Nephron (organoid): ENCODE measurements around the gene ZMYM4.
"Not testable (repeated sequence)": the region's sequence is repeated elsewhere in the genome, so short reads cannot be mapped to it uniquely, and the experiment has no call there.

Experiments
- H3K27ac Mint-ChIP-seq, 3 experiments: 2 replicates each; pipeline ENCODE4 v1.8.0; 2020; ENCODE audit warnings: mixed read lengths in 3 of 3, mild to moderate bottlenecking in 2 of 3, moderate library complexity in 1 of 3
- H3K27me3 Mint-ChIP-seq: 2 replicates; pipeline ENCODE4 v1.8.0; 2021; ENCODE audit warnings: low read depth, mild to moderate bottlenecking, moderate library complexity, mixed read lengths
- H3K36me3 Mint-ChIP-seq: 2 replicates; pipeline ENCODE4 v1.8.0; 2020; ENCODE audit warnings: low read depth, mixed read lengths
- H3K4me1 Mint-ChIP-seq: 2 replicates; pipeline ENCODE4 v1.8.0; 2020; ENCODE audit warnings: mixed read lengths
- H3K4me3 Mint-ChIP-seq, 3 experiments: 2 replicates each; pipeline ENCODE4 v1.8.0; 2020; ENCODE audit warnings: mild to moderate bottlenecking in 3 of 3, mixed read lengths in 3 of 3, moderate library complexity in 2 of 3
- H3K9me3 Mint-ChIP-seq: 2 replicates; pipeline ENCODE4 v1.8.0; 2020; ENCODE audit warnings: mixed read lengths
- CTCF ChIP-seq, 3 experiments: fragments of 200-600 bp; sonication (generic); IDR thresholded peaks; one replicate each; pipeline ENCODE4 v1.5.0; 2021; ENCODE audit warnings: antibody characterized with exemption in 3 of 3; ENCODE audit not compliant: unreplicated experiment in 3 of 3

Gene ZMYM4

GRCh38 chr1:35319988-35320713 is 51.6 kb downstream of the ZMYM4 start:
- TF ChIP-seq CTCF (IDR thresholded peaks at IDR 0.05; ENCODE audit: unreplicated experiment in 3 of 3), result no peak
- Mint-ChIP-seq H3K4me1 (peaks cover 16% of the 10 kb centered on the region), H3K36me3 (peaks cover 49% of the 10 kb centered on the region)

GRCh38 chr1:35320937-35321336 is 52.4 kb downstream of the ZMYM4 start:
- Mint-ChIP-seq H3K4me3 (no peak overlapping the region), H3K4me1 (peaks cover 18% of the 10 kb centered on the region), H3K36me3 (peaks cover 49% of the 10 kb centered on the region), H3K9me3 (no peaks in the 10 kb centered on the region), H3K27ac (peak overlapping the region in 1 of 3 experiments; percentile 3), H3K27me3 (no peaks in the 10 kb centered on the region)
- TF ChIP-seq CTCF (IDR thresholded peaks at IDR 0.05; ENCODE audit: unreplicated experiment in 3 of 3), result no peak

More at GRCh38 chr1:35319988-35320713, 51.6 kb downstream of the ZMYM4 start:
- Mint-ChIP-seq H3K27me3 (no peaks in the 10 kb centered on the region), H3K9me3 (no peaks in the 10 kb centered on the region), H3K27ac (peak overlapping the region in 2 of 3 experiments; percentile 8 to 51), H3K4me3 (no peak overlapping the region)

DNA sequence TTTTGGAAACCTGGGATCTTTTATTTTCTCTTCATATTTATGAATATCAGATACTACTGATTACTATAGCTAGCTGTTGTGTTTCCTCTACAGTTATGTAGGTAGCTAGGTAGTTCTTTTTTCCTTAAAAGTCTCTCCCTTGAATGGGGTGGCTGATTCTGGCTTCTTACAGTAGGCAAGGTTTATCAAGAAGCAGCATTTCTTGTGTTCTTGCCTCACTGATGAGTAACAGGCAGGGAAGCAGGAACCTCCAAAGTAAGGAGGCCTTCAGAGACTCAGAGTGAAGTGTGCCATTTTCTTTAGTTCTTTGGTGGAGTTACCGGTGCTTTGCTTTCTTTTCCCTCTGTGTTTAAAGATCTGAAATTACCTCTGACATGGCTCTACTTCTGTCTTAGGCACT is 56.0 kb downstream of the ZMYM4 start:
- no peak overlapping the region for H3K4me3 Mint-ChIP-seq
- peak overlapping the region; percentile 53 to 81 (median 67) for H3K27ac Mint-ChIP-seq
- no peaks in the 10 kb centered on the region for H3K27me3 Mint-ChIP-seq
- H3K9me3 Mint-ChIP-seq, result no peaks in the 10 kb centered on the region
- H3K4me1 Mint-ChIP-seq, result peaks cover 18% of the 10 kb centered on the region
- H3K36me3 Mint-ChIP-seq, result peaks cover 50% of the 10 kb centered on the region
- TF ChIP-seq CTCF (IDR thresholded peaks at IDR 0.05; ENCODE audit: unreplicated experiment in 3 of 3), result no peak

GRCh38 chr1:35326246-35326866 is 57.8 kb downstream of the ZMYM4 start:
- Mint-ChIP-seq H3K27me3 (no peaks in the 10 kb centered on the region), H3K4me3 (no peak overlapping the region), H3K4me1 (peaks cover 10% of the 10 kb centered on the region), H3K27ac (no peak overlapping the region), H3K36me3 (peaks cover 46% of the 10 kb centered on the region), H3K9me3 (no peaks in the 10 kb centered on the region)
- TF ChIP-seq CTCF (IDR thresholded peaks at IDR 0.05; ENCODE audit: unreplicated experiment in 3 of 3), result no peak

DNA sequence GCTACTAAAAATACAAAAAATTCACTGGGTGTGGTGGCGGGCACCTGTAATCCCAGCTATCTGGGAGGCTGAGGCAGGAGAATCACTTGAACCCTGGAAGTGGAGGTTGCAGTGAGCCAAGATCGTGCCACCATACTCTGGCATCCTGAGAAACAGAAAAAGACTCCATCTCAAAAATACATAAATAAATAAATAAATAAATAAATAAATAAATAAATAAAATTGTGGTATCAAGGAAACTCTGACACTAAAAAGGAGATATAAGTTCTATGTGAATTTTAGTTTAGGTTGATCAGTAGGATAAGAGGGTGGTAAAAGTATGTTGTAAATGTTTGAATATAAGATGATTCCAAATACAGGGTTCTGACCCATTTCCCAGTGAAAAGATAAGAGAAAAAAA is 63.1 kb downstream of the ZMYM4 start:
- H3K4me3 Mint-ChIP-seq, H3K4me1 Mint-ChIP-seq, H3K27me3 Mint-ChIP-seq, H3K9me3 Mint-ChIP-seq, H3K27ac Mint-ChIP-seq: not testable (repeated sequence)
- H3K36me3 Mint-ChIP-seq, result peaks cover 45% of the 10 kb centered on the region

- Mint-ChIP-seq H3K9me3 (no peaks in the 10 kb centered on the region), H3K27me3 (no peaks in the 10 kb centered on the region)
Observed at GRCh38 chr1:35334485-35334884, 66.0 kb downstream of the ZMYM4 start.

More at GRCh38 chr1:35334485-35334884, 66.0 kb downstream of the ZMYM4 start:
- no peak for TF ChIP-seq CTCF (IDR thresholded peaks at IDR 0.05; ENCODE audit: unreplicated experiment in 3 of 3)
- H3K4me3 Mint-ChIP-seq, result no peak overlapping the region
- no peaks in the 10 kb centered on the region for H3K4me1 Mint-ChIP-seq
- peaks cover 51% of the 10 kb centered on the region for H3K36me3 Mint-ChIP-seq
- H3K27ac Mint-ChIP-seq, result no peak overlapping the region
